H1 (cell line): ENCODE results near the gene CORO7. TPM values are rescaled to one million over a fixed set of nuclear protein-coding genes. Genes with fewer than 3 reads are reported as not detected.

Source experiments
- CREB1 ChIP-seq: IDR thresholded peaks from 2 replicates; pipeline ENCODE4 v1.6.1; 2012; ENCODE audit warnings: inconsistent platforms
- CTCF ChIP-seq, 3 experiments: IDR thresholded peaks; 1 replicate in 2 of 3; 2 replicates in 1 of 3; pipeline versions ENCODE4 v1.5.1 to v1.6.1; 2011; ENCODE audit warnings: low read length in 3 of 3, mild to moderate bottlenecking in 3 of 3, inconsistent platforms in 2 of 3, low read depth in 1 of 3, moderate library complexity in 1 of 3; ENCODE audit not compliant: insufficient read depth in 1 of 3; ENCODE audit errors: control extremely low read depth in 1 of 3
- KDM4A ChIP-seq: IDR thresholded peaks from one replicate; pipeline ENCODE4 v1.7.1; 2012; ENCODE audit warnings: low read depth, mild to moderate bottlenecking, moderate library complexity, low read length, inconsistent platforms; ENCODE audit not compliant: severe bottlenecking
- MAX ChIP-seq: IDR thresholded peaks from 2 replicates; pipeline ENCODE4 v1.6.1; 2012; ENCODE audit warnings: inconsistent platforms
- SAP30 ChIP-seq: fragments of 300-600 bp; sonication (generic); IDR thresholded peaks from 2 replicates; pipeline ENCODE4 v1.7.1; 2012; ENCODE audit warnings: low read length, moderate library complexity, mild to moderate bottlenecking, inconsistent platforms; ENCODE audit not compliant: insufficient read depth, insufficient replicate concordance
- ZNF274 ChIP-seq: IDR thresholded peaks from 2 replicates; pipeline ENCODE4 v1.7.0; 2012; ENCODE audit warnings: low read length, borderline replicate concordance; ENCODE audit errors: extremely low read depth
- polyA plus RNA-seq, 7 experiments: library from polyadenylated mRNA; depleted of rRNA in 3 of 7; stranded (reverse) in 5 of 7; unstranded in 2 of 7; fragments of >200 nt in 5 of 7; fragments of 200-250 nt in 2 of 7; gene quantifications; 1 replicate in 5 of 7; 2 replicates in 1 of 7; 4 replicates in 1 of 7; pipeline versions ENCODE4 v1.2.1 to v1.2.3, GENCODE V29; 2011 to 2013; ENCODE audit warnings: missing spikeins in 2 of 7, mixed read lengths in 2 of 7
- total RNA-seq: library from RNA; stranded (reverse); fragmentation: NEBNext Ultra II Directional; extraction: Animal tissue kit (Norgen Biotek cat#: 25700); gene quantifications from 2 replicates; pipeline ENCODE4 v1.2.1, GENCODE V29; 2021
- TF ChIP-seq, protein P1 (sequence below): fragments of 300-600 bp; sonication (generic); IDR thresholded peaks from 2 replicates; pipeline ENCODE4 v1.7.1; 2012; ENCODE audit warnings: low read length, moderate library complexity, mild to moderate bottlenecking, inconsistent platforms; ENCODE audit not compliant: insufficient replicate concordance
- TF ChIP-seq, protein P2 (sequence below): IDR thresholded peaks from 2 replicates; pipeline ENCODE4 v1.6.1; 2011; ENCODE audit warnings: low read depth, mild to moderate bottlenecking, low read length; ENCODE audit not compliant: insufficient read depth

The CORO7 gene
- total and polyA plus RNA-seq, 2 of the 8 experiments (the other 6 are each of a cell fraction or from before 2014, with no cell fraction given) = 25.2 to 29.8 TPM

GRCh38 chr16:4460936-4461249 is 44.5 kb upstream of the CORO7 start (continued):
- TF ChIP-seq, protein P1, sequence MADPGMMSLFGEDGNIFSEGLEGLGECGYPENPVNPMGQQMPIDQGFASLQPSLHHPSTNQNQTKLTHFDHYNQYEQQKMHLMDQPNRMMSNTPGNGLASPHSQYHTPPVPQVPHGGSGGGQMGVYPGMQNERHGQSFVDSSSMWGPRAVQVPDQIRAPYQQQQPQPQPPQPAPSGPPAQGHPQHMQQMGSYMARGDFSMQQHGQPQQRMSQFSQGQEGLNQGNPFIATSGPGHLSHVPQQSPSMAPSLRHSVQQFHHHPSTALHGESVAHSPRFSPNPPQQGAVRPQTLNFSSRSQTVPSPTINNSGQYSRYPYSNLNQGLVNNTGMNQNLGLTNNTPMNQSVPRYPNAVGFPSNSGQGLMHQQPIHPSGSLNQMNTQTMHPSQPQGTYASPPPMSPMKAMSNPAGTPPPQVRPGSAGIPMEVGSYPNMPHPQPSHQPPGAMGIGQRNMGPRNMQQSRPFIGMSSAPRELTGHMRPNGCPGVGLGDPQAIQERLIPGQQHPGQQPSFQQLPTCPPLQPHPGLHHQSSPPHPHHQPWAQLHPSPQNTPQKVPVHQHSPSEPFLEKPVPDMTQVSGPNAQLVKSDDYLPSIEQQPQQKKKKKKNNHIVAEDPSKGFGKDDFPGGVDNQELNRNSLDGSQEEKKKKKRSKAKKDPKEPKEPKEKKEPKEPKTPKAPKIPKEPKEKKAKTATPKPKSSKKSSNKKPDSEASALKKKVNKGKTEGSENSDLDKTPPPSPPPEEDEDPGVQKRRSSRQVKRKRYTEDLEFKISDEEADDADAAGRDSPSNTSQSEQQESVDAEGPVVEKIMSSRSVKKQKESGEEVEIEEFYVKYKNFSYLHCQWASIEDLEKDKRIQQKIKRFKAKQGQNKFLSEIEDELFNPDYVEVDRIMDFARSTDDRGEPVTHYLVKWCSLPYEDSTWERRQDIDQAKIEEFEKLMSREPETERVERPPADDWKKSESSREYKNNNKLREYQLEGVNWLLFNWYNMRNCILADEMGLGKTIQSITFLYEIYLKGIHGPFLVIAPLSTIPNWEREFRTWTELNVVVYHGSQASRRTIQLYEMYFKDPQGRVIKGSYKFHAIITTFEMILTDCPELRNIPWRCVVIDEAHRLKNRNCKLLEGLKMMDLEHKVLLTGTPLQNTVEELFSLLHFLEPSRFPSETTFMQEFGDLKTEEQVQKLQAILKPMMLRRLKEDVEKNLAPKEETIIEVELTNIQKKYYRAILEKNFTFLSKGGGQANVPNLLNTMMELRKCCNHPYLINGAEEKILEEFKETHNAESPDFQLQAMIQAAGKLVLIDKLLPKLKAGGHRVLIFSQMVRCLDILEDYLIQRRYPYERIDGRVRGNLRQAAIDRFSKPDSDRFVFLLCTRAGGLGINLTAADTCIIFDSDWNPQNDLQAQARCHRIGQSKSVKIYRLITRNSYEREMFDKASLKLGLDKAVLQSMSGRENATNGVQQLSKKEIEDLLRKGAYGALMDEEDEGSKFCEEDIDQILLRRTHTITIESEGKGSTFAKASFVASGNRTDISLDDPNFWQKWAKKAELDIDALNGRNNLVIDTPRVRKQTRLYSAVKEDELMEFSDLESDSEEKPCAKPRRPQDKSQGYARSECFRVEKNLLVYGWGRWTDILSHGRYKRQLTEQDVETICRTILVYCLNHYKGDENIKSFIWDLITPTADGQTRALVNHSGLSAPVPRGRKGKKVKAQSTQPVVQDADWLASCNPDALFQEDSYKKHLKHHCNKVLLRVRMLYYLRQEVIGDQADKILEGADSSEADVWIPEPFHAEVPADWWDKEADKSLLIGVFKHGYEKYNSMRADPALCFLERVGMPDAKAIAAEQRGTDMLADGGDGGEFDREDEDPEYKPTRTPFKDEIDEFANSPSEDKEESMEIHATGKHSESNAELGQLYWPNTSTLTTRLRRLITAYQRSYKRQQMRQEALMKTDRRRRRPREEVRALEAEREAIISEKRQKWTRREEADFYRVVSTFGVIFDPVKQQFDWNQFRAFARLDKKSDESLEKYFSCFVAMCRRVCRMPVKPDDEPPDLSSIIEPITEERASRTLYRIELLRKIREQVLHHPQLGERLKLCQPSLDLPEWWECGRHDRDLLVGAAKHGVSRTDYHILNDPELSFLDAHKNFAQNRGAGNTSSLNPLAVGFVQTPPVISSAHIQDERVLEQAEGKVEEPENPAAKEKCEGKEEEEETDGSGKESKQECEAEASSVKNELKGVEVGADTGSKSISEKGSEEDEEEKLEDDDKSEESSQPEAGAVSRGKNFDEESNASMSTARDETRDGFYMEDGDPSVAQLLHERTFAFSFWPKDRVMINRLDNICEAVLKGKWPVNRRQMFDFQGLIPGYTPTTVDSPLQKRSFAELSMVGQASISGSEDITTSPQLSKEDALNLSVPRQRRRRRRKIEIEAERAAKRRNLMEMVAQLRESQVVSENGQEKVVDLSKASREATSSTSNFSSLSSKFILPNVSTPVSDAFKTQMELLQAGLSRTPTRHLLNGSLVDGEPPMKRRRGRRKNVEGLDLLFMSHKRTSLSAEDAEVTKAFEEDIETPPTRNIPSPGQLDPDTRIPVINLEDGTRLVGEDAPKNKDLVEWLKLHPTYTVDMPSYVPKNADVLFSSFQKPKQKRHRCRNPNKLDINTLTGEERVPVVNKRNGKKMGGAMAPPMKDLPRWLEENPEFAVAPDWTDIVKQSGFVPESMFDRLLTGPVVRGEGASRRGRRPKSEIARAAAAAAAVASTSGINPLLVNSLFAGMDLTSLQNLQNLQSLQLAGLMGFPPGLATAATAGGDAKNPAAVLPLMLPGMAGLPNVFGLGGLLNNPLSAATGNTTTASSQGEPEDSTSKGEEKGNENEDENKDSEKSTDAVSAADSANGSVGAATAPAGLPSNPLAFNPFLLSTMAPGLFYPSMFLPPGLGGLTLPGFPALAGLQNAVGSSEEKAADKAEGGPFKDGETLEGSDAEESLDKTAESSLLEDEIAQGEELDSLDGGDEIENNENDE = no peak
- TF ChIP-seq, protein P2, sequence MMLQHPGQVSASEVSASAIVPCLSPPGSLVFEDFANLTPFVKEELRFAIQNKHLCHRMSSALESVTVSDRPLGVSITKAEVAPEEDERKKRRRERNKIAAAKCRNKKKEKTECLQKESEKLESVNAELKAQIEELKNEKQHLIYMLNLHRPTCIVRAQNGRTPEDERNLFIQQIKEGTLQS = no peak
- TF ChIP-seq MAX = no peak
- TF ChIP-seq CTCF (IDR thresholded peaks at IDR 0.05; ENCODE audit: control extremely low read depth in 1 of 3, insufficient read depth in 1 of 3, low read depth in 1 of 3, low read length in 3 of 3) = no peak
- TF ChIP-seq KDM4A = no peak
- TF ChIP-seq SAP30 = no peak
- TF ChIP-seq CREB1 = no peak
- TF ChIP-seq ZNF274 = no peak
